Mucosa of rectum (tissue), 2 donors: Measurements from ENCODE around the gene FKBP1A.

ENCODE experiments used
- H3K27ac ChIP-seq, 2 donors: one replicate each; pipeline ENCODE4 v1.7.0; 2013; ENCODE audit warnings: inconsistent platforms in 2 of 2, low read depth in 2 of 2, low read length in 2 of 2
- H3K27me3 ChIP-seq, 2 donors: one replicate each; pipeline ENCODE4 v1.7.0; 2013; ENCODE audit warnings: low read length in 2 of 2; ENCODE audit not compliant: control insufficient read depth in 2 of 2, insufficient read depth in 2 of 2
- H3K36me3 ChIP-seq, 2 donors: one replicate each; pipeline ENCODE4 v1.7.0; 2013; ENCODE audit warnings: low read length in 2 of 2; ENCODE audit not compliant: control insufficient read depth in 2 of 2, insufficient read depth in 2 of 2
- H3K4me1 ChIP-seq, 2 donors: one replicate each; pipeline ENCODE4 v1.7.0; 2013; ENCODE audit warnings: low read length in 2 of 2, mild to moderate bottlenecking in 1 of 2; ENCODE audit not compliant: control insufficient read depth in 2 of 2, insufficient read depth in 2 of 2
- H3K4me3 ChIP-seq, 2 donors: one replicate each; pipeline ENCODE4 v1.7.0; 2013; ENCODE audit warnings: low read length in 2 of 2
- H3K9ac ChIP-seq, 2 donors: one replicate each; pipeline ENCODE4 v1.7.0; 2013; ENCODE audit warnings: low read length in 2 of 2, low read depth in 1 of 2, mild to moderate bottlenecking in 1 of 2
- H3K9me3 ChIP-seq, 2 donors: one replicate each; pipeline ENCODE4 v1.7.0; 2013; ENCODE audit warnings: low read length in 2 of 2; ENCODE audit not compliant: control insufficient read depth in 2 of 2
- donor health status: healthy.
- donor health status: Normal muscosa, but diverticular disease.

Gene FKBP1A

GRCh38 chr20:1397710-1398109 lies 4.9 kb upstream of the FKBP1A start:
- Histone ChIP-seq H3K27me3 (peaks cover 2 to 3% of the 10 kb centered on the region in 2 donors), H3K27ac (no peak overlapping the region), H3K4me3 (no peak overlapping the region), H3K36me3 (no peaks in the 10 kb centered on the region), H3K4me1 (peaks cover 14 to 40% of the 10 kb centered on the region in 2 donors), H3K9me3 (no peaks in the 10 kb centered on the region), H3K9ac (no peak overlapping the region)

GRCh38 chr20:1396702-1397101 lies 3.8 kb upstream of the FKBP1A start:
- no peak overlapping the region for H3K27ac ChIP-seq
- peaks cover 2 to 3% of the 10 kb centered on the region in 2 donors for H3K27me3 ChIP-seq
- H3K9me3 ChIP-seq, result no peaks in the 10 kb centered on the region
- no peak overlapping the region for H3K9ac ChIP-seq
- peaks cover 20 to 44% of the 10 kb centered on the region in 2 donors for H3K4me1 ChIP-seq
- no peaks in the 10 kb centered on the region for H3K36me3 ChIP-seq
- no peak overlapping the region for H3K4me3 ChIP-seq

- no peaks in the 10 kb centered on the region for H3K9me3 ChIP-seq
- no peak overlapping the region for H3K9ac ChIP-seq
- peaks cover 2 to 3% of the 10 kb centered on the region in 2 donors for H3K27me3 ChIP-seq
- H3K27ac ChIP-seq, result no peak overlapping the region
- H3K4me3 ChIP-seq, result no peak overlapping the region
- H3K4me1 ChIP-seq, result peaks cover 25 to 45% of the 10 kb centered on the region in 2 donors
- no peaks in the 10 kb centered on the region for H3K36me3 ChIP-seq
Observed at GRCh38 chr20:1396264-1396663, 3.4 kb upstream of the FKBP1A start.

- no peak overlapping the region for H3K27ac ChIP-seq
- no peak overlapping the region for H3K9ac ChIP-seq
- H3K9me3 ChIP-seq, result no peaks in the 10 kb centered on the region
- no peak overlapping the region for H3K4me3 ChIP-seq
- peaks cover 31 to 50% of the 10 kb centered on the region in 2 donors for H3K4me1 ChIP-seq
- peaks cover 3% of the 10 kb centered on the region in 2 donors for H3K36me3 ChIP-seq
- peaks cover 2 to 3% of the 10 kb centered on the region in 2 donors for H3K27me3 ChIP-seq
Observed at GRCh38 chr20:1394686-1395085, 1.8 kb upstream of the FKBP1A start.

- Histone ChIP-seq H3K9ac (peak overlapping the region; percentile 70 to 78), H3K9me3 (no peaks in the 10 kb centered on the region), H3K36me3 (peaks cover 3 to 5% of the 10 kb centered on the region in 2 donors), H3K4me1 (peaks cover 36 to 54% of the 10 kb centered on the region in 2 donors), H3K4me3 (peak overlapping the region; percentile 79 to 92), H3K27ac (peak overlapping the region; percentile 73 to 86), H3K27me3 (peaks cover 2 to 3% of the 10 kb centered on the region in 2 donors)
Observed at GRCh38 chr20:1393507-1393882, 641 bp upstream of the FKBP1A start.

- Histone ChIP-seq H3K36me3 (peaks cover 3 to 7% of the 10 kb centered on the region in 2 donors), H3K9ac (peak overlapping the region; percentile 70 to 77), H3K9me3 (no peaks in the 10 kb centered on the region), H3K4me1 (peaks cover 37 to 46% of the 10 kb centered on the region in 2 donors), H3K27me3 (peaks cover 0 to 3% of the 10 kb centered on the region in 2 donors), H3K27ac (peak overlapping the region; percentile 73 to 86), H3K4me3 (peak overlapping the region; percentile 79 to 92)
Observed at GRCh38 chr20:1392443-1392692, 486 bp downstream of the FKBP1A start.

GRCh38 chr20:1391640-1392442 lies 1.0 kb downstream of the FKBP1A start:
- H3K36me3 ChIP-seq, result peaks cover 3 to 7% of the 10 kb centered on the region in 2 donors
- peaks cover 0 to 3% of the 10 kb centered on the region in 2 donors for H3K27me3 ChIP-seq
- H3K27ac ChIP-seq, result peak overlapping the region; percentile 73 to 86
- H3K9me3 ChIP-seq, result no peaks in the 10 kb centered on the region
- peak overlapping the region; percentile 79 to 92 for H3K4me3 ChIP-seq
- H3K4me1 ChIP-seq, result peaks cover 37 to 46% of the 10 kb centered on the region in 2 donors
- H3K9ac ChIP-seq, result peak overlapping the region; percentile 70 to 77

- peak overlapping the region; percentile 34 to 42 for H3K9ac ChIP-seq
- peak overlapping the region; percentile 20 to 92 for H3K4me3 ChIP-seq
- peaks cover 44 to 53% of the 10 kb centered on the region in 2 donors for H3K4me1 ChIP-seq
Observed at GRCh38 chr20:1390581-1391403, 2.1 kb downstream of the FKBP1A start.

GRCh38 chr20:1389703-1390580 lies 2.9 kb downstream of the FKBP1A start:
- Histone ChIP-seq H3K27ac (no peak overlapping the region), H3K4me3 (peak overlapping the region; percentile 20 to 92), H3K9me3 (no peaks in the 10 kb centered on the region), H3K9ac (no peak overlapping the region), H3K4me1 (peaks cover 48 to 61% of the 10 kb centered on the region in 2 donors), H3K27me3 (no peaks in the 10 kb centered on the region), H3K36me3 (peaks cover 3 to 7% of the 10 kb centered on the region in 2 donors)

More at GRCh38 chr20:1390581-1391403, 2.1 kb downstream of the FKBP1A start:
- H3K27ac ChIP-seq, result peak overlapping the region; percentile 2 to 43
- peaks cover 0 to 3% of the 10 kb centered on the region in 2 donors for H3K27me3 ChIP-seq
- H3K9me3 ChIP-seq, result no peaks in the 10 kb centered on the region
- peaks cover 3 to 7% of the 10 kb centered on the region in 2 donors for H3K36me3 ChIP-seq
